ENCODE measurements around the gene NXPH3. TPM values are rescaled to one million over a fixed set of nuclear protein-coding genes. Genes with fewer than 3 reads are reported as not detected.

NXPH3 gene
- total RNA-seq (ENCODE audit: low replicate concordance): 1.4 and 1.5 TPM in 2 replicates

GRCh38 chr17:49575679-49576087 is at the start of gene NXPH3:
Gene NXPH3 (plus strand): TSS chr17:49575871. CDS start chr17:49576220, 349 bp downstream.

Other genes starting within 250 kb of the NXPH3 start
- 6.9 and 8.0 TPM in 2 replicates for gene ZNF652, start 213.6 kb upstream of the NXPH3 start, total RNA-seq (ENCODE audit: low replicate concordance)
- 173 and 306 TPM in 2 replicates for gene PHB1, start 161.0 kb upstream of the NXPH3 start, total RNA-seq (ENCODE audit: low replicate concordance)
- gene NGFR, start 80.6 kb upstream of the NXPH3 start, total RNA-seq (ENCODE audit: low replicate concordance): 0.60 and 1.5 TPM in 2 replicates
- 99.2 and 104 TPM in 2 replicates for gene SPOP, start 102.2 kb downstream of the NXPH3 start, total RNA-seq (ENCODE audit: low replicate concordance)
- 38.5 and 52.2 TPM in 2 replicates for gene SLC35B1, start 132.1 kb downstream of the NXPH3 start, total RNA-seq (ENCODE audit: low replicate concordance)
- 2.1 TPM in 2 replicates for gene FAM117A, start 188.3 kb downstream of the NXPH3 start, total RNA-seq (ENCODE audit: low replicate concordance)
- gene KAT7, start 212.8 kb downstream of the NXPH3 start, total RNA-seq (ENCODE audit: low replicate concordance): 15.1 and 21.4 TPM in 2 replicates